GM18499 (cell line): ENCODE measurements around the gene MEGF9.
"Not testable (repeated sequence)": the region's sequence is repeated elsewhere in the genome, so short reads cannot be mapped to it uniquely, and the experiment has no call there.

Source experiments
- ATAC-seq: cut with Tn5 transposase; IDR thresholded peaks from one replicate; pipeline ENCODE4 v1.9.1; 2021; ENCODE audit warnings: moderate number of reproducible peaks; ENCODE audit not compliant: insufficient read depth, unreplicated experiment

The MEGF9 gene

DNA sequence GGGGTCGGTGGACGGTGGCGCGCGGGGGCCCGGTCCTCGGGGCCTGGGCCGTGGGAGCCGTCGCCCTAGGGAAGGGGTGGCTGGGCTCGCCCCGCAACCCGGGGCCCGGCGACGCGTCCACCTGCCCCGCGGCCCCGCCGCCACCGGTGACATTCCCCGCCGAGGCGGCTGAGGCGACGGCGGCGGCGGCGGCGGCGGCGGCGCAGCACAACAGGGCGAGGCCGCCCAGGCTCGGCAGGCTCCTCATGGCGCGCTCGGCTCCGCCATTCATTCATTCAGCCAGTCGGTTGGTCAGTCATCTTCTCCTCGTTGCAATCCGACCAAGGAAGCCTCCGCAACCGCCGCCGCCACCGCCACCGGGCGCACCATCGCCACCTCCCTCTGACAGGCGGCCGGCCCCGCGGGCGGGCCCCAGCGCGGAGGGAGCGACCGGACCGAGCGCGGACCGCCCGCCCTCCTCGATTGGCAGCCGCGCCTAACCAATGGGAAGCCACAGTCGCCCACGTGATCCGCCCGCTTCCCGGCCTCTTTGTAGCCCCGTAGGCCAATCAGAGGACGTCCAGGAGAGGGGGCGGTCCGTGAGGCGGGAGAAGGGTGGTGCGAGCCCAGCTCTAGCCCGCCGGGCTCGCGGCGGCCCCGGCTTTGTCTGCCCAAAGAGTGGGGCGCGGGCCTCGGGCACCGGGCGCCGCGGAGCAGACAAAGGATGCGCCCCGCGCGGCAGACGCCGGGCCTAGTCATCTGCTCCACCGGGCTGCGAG is at the start of gene MEGF9:
Gene MEGF9 (minus strand): TSS at position 383 of the 758 bp plus-strand sequence. CDS start 112 bp downstream, at position 271.
- ATAC-seq = peak; percentile 74

DNA sequence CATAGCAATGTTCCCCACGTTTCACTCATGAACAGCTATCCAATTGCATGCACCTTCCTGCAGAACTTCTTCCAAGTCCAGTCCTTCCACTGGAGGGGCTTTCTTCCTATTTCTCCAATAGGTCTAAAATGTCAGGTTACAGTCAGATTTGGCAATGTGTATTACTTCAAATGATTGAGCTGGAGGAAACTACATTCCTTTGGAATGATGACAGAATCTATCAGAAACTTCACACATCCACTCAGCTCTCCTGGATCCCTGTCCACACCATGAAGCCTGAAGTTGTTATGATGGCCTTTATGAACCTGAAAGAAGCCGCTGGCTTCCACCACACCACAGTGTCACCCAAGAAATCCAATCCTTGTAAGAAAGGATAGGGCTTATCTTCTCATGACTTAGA is 46.7 kb upstream of the MEGF9 start:
- no peak for ATAC-seq

DNA sequence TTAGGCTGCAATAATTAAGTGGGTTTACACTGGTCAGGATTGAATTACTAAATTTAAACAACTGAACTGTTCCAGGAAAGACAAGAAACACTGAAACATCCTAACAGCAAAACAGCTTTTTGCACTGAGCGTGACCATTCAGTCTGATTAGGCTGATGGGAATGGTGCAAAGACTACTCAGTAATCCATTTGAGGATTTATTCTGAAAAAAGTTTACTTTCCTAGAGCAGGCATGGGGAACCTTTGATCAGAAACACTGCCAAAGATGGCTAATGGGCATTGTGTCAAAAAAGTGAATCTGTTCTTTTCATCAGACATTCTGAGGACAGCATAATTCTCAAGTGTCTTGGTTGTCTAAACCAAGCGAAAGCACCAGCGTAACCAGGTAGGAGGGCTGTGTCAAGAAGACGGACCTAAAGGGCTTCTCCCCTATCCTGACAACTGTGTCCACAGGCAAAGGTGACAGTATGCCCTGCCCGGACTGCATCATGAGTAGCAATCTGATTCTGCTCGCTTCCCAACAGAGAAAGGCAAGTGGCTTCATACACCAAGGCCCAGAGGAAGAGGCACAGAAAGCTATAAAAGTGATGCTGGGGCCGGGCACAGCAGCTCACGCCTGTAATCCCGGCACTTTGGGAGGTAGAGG is 45.6 kb upstream of the MEGF9 start:
- no peak for ATAC-seq

DNA sequence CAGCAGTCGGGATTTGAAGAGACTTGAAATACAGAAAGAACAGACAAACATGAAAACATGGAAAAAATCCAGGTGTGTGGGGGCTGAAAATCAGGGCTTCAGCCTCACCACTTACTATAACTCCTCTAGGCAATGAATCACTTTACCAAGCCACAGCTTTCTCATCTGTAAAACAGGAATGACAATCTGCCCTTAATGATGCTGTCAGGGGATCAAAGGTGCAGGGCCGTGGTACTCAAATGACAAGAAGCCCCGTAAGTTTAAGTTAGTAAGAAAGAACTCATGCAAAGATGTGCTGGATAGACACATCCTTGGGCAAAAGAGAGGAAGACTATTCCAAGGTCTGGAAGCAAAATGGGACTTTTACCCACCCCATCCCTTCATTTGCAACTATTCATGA is 44.3 kb upstream of the MEGF9 start:
- ATAC-seq = no peak

DNA sequence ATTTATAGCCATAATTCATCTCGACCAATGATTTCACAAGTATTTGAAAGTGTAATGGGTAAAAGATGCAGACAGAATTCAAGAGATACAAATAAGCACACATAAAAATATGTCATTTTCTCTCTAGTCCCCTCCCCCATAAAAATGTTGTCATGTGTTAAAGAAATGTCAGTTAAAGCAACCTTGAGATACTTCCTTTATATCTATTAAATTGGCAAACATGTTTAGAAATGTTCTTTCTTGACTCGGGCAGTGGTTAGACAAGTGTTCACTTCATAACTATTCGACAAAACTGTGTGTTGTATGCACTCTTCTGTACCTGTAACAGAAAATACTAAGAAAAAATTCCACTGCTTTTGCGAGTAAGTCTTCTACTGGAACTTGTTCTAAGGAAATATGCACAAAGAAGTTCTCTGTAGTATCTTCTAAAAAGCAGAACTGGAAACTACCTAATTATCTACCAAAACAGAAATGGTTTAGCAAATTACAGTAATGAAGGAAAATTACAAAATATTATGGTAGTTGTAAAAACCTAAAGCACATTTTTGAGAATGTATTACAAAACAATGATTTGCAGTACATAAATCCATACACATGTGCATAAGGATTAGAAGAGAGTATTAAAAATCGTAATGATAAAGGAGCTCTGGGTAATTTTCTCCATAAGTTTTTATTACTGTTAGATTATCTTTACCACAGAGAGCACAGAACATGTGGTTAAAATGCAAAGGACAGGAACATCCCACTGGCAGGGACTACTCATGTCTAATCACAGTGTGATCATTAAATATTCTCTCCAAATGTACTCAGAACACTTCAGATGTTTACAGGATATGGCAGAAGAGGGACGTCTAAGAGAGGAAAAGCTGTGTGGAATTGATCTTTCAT is 43.0 kb upstream of the MEGF9 start:
- ATAC-seq = no peak

DNA sequence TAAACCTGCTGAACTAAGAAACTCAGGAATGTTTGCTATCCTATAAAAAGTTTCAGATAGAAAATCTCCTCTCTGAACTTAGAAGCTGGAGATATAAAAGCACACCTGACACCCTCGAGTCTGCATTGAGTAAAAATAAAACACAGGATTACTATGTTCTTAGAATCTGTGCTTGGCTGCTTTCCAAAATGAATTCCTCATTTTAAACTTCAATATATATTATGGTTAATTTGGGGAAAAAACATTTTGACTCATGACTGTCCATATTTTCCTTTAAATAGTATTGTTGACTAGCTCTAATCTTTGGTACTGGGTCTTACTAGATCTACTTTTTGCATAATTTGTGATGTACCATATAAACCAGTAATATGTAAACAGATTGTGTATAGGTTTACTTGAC is 42.3 kb upstream of the MEGF9 start:
- ATAC-seq = no peak

DNA sequence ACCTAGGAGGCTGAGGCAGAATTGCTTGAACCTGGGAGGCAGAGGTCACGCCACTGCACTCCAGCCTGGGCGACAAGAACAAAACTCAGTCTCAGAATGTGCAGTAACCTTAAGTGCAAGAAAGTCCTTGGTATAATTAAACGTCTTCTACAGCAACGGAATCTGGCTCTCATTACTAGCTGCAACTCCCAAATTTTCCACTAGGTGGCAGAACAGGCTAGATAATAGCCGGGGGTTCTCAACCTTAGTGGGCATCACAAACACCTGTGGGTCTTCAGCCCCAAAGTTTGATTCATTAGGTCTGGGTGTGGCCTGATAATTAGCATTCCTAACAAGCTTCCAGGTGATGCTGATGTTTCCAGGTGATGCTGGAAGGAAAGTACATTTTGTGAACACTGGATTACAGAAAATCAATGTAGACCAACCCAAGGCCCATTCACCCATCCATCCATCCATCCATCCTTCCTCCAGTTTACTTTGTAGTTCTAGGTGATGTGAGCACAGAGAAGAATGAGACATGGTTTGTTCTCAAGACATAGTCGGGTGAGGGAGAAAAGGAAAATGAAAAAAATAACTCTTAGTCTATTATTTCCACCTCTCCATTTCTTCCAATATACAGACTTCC is 41.7 kb upstream of the MEGF9 start:
- no peak for ATAC-seq

DNA sequence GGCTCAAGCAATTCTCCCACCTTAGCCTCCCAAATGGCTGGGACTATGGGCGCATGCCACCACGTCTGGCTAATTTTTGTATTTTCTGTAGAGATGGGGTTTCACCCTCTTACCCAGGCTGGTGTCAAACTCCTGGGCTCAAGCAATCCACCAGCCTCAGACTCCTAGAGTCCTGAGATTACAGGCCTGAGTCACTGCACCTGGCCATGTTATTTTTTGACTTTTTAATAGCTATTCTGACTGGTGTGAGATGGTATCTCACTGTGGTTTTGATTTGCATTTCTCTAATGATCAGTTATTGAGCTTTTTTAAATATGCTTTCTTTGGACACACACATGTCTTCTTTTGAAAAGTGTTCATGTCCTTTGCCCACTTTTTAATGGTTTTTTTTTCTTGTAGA is 40.8 kb upstream of the MEGF9 start:
- ATAC-seq = no peak

DNA sequence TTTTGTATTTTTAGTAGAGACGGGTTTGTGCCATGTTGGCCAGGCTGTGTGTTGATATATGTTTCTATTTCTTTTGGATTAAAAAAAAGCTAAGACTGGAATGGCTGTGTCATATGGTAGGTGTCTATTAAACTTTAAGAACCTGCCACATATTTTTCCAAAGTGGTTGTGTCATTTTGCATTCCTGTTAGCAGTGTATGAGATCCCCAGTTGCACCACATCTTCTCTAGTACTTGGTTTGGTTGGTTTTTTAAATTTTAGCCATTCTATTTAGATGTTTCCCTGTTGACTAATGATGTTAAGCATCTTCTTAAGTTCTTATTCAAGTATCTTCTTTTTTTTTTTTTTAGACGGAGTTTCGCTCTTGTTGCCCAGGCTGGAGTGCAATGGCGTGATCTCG is 36.2 kb upstream of the MEGF9 start:
- no peak for ATAC-seq

DNA sequence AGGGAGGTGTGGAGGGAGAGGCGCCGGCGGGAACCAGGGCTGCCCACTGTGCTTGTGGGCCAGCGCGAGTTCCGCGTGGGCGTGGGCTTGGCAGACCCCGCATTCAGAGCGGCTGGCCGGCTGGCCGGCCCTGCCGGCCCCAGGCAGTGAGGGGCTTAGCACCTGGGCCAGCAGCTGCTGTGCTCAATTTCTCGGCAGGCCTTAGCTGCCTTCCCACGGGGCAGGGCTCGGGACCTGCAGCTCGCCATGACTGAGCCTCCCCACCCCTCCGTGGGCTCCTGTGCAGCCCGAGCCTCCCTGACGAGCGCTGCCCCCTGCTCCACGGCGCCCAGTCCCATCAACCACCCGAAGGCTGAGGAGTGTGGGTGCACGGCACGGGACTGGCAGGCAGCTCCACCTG is 32.1 kb upstream of the MEGF9 start:
- ATAC-seq = not testable (repeated sequence)

DNA sequence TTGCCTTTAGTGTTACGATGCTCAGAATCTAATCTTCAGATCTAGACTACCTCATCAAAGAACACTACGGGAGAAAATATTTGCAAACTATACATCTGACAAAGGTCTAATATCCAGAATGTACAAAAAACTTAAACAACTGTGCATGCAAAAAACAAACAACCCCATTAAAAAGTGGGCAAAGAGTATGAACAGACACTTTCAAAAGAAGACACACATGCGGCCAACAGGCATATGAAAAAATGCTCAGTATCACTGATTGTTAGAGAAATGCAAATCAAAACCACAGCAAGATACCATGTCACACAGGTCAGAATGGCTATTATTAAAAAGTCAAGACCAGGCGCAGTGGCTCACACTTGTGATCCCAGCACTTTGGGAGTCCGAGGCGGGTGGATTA is 31.0 kb upstream of the MEGF9 start:
- ATAC-seq = no peak

DNA sequence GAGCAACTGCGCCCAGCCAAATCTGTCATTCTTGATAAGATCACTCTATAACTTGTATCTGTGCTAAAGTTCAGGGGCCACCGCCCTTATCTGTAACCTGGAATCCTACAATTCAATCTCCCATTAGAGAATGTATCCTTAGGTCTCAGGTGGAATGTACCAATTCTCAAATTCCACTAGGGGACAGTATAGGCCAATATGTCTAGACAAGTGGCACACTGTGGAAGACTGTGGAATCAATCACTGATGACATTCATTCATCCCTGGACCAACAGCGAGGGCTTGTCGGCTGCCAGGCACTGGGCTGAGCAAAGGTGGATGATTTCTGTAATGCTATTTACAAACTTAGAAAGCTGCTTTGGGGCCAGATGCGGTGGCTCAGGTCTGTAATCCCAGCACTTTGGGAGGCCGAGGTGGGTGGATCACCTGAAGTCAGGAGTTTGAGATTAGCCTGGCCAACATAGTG is 28.7 kb upstream of the MEGF9 start:
- ATAC-seq = no peak

DNA sequence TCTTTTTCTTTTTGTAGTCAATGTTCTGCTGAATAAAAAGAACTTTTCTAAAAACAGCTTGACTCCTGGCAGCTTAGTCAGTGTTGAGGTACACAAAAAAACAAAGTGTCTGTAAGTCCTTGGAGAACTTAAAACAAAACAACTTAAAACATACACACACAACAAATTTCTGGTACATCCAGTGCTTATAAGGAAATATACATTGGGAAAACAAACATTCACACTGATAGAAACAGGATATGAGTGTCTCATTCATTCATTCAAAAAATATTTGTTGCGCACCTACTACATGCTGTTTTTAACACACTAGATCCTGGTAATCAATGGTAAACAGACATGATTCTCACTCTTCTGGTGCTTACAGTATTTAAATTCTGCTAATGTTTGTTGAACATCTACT is 27.4 kb upstream of the MEGF9 start:
- ATAC-seq = no peak

DNA sequence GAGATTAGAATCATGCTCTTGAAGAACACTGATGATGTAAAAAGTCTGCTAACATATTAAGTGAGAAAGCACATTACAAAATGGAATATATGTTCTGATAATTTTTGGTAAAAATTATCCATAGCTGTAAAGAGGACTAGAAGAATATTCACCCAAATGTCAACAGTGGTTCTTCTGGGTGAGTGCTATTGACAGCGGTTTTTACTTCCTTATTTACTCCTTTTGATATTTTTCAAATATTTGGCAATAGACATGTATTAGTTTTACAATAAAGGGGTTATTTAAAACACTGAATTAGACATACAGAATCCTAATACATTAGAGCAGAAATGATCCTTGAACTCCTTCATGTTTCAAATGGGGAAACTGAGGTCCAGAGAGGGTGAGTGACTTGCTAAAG is 26.9 kb upstream of the MEGF9 start:
- ATAC-seq = no peak

DNA sequence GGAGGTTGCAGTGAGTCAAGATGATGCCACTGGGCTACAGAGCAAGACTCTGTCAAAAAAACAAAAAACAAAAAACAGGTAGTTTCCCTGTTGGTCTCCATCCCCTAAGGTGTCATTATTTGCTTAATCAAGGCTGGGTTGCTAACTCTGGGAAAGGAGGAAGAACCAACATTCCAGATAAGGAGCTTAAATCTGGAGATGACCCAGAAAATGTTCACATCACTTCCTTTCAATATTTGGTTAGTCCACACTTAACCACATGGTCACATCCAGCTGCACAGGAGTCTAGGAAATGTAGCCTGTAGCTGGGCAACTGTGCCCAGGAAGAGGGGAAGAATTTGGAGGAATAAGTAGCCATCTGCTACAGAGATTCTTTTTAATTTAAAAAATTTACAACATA is 25.9 kb upstream of the MEGF9 start:
- no peak for ATAC-seq

DNA sequence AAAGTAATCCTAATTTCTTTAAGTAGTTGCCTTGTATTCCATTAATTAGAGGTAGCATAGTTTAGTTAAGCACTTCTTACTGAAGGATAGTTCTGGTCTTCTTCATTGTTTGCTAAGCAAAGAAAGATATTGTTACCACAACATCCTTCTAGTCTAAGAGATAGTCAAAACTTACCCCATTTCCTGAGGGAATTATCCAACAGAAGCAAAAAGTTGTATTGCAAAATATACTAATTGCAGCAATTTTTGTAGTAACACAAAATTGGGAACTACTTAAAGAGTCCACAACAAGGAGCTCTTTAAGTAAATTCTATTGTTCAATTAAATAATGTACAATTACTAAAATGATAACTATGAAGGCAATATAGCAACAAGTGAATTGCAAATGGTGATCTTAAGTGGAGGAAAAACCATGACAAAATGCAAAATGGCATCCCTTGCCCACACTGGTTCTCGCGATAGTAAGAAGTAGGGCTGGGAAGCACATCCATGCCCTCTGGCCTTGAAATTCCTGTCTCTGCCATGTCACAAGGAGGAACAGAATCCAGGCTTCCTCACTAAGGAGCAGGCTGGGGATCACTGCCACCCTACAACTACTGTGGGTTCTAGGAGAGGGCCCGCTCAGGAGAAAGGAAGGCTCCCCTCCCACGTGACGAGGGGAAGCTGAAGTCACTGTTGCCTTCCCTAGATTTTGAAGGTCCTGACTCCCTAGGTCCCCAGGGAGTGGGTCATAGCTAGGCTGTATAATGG is 23.3 kb upstream of the MEGF9 start:
- ATAC-seq = no peak

DNA sequence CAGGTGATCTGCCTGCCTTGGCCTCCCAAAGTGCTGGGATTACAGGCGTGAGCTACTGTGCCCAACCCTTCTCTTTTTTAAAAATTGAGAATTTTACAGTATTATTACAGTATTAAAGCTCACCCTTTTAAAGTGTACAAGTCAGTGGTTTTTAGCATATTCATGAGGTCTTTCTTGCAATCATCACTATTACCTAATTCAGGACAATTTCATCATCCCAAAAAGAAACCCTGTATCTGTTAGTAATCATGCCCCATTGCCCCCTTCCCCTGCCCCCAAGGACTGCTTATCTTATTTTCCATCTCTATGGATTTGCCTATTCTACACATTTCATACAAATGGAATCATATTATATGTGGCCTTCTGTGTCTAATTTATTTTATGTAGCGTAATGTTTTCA is 22.6 kb upstream of the MEGF9 start:
- no peak for ATAC-seq

DNA sequence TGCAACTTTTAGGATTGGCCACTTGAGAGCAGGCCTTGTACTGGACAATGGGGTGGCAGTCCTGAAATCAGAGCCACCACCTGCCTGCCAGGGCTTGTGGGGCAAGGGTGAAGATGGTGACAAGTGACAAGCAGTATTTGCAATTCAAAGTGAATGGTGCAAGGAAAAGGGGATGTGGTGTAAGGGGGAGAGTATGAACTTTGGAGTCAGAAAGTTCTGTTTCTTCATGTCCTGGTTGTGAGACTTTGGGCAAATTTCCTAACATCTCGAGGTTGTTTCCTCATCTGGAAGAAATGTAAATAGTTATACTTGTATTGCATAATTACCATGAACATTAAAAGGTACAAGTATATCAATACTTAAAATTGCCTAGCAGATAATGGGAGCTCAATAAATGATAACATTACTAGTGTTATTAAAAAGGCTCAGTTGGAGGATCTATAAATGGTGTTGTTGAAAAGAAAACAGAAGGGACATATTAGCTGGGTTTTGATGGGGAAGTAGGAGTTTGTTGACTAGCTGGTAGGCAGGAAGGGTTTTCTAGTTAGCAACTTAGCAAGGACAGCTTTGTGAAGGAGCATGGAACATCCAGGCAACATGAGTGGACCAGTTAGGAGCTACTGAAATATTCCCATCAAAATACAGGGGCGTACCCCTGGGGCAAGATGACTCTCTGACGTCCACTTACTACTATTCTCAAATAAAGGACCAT is 21.3 kb upstream of the MEGF9 start:
- no peak for ATAC-seq
